Erythroblast (primary cell): ENCODE measurements around the gene MLLT10.

ENCODE experiments used
- GATA1 ChIP-seq: IDR thresholded peaks from 2 replicates; pipeline ENCODE4 v1.6.1; 2011; ENCODE audit warnings: low read depth, mild to moderate bottlenecking, control low read depth, low read length, moderate library complexity
- POLR2A ChIP-seq: IDR thresholded peaks from 2 replicates; pipeline ENCODE4 v1.6.1; 2011; ENCODE audit warnings: mild to moderate bottlenecking, low read length

GRCh38 chr10:21637795-21638194 is 103.8 kb downstream of the MLLT10 start:
- TF ChIP-seq POLR2A: no peak
- no peak for TF ChIP-seq GATA1
